SHP77 treated with DMSO at 0.1 percent for 48 hours (cell line): ENCODE results near the gene AMPD1.

Experiments used
- DNase-seq: peaks from one replicate; lab custom pipeline; 2025; lab: John Stamatoyannopoulos, UW

Gene AMPD1

DNA sequence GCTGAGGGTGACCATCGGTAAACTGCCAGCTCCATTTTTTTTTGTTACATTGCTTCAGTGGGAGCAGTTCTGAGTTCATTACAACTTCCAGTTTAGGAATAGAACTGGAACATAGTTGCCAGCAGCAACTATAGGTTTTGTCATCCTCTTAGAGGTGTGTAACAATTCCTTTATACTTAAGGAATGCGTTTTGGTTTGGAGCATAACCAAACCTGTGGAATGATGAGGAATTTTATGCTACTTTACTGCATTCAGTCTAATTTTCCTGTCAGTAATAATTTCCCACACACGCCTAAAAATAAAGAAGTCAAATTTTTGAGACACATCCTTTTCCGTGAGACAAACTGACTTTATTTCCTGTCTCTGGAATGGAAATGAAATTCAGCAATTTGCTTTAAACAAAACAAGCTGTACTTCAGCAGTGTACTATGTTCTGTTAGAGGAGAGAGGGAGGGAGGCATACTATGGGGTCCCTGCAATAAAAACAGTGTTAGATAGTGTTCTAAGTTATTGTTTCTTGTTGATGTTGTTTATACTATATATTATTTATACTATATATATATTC, 4.8 kb upstream of the AMPD1 start:
- DNase-seq: no peak

DNA sequence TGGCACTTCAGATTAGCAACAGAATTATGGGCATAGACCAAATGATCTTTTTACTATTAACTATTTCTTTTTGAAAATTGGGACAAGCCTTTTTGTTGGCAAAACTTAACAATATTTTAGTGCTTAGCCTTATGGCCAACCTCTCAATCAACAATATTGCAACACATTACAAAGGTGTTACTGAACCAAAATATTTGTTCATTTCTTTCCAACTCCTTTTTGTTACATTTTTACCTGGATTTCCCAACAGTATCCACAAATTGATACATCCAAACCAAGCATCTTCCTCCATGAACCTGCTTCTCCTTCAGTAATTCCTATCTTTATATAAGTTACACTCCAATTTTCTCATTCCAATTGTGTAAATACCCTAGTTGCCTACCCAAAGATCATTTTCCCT, 1.5 kb upstream of the AMPD1 start:
- no peak for DNase-seq

- no peak for DNase-seq
Measured at GRCh38 chr1:114694540-114695310, 621 bp downstream of the AMPD1 start.

DNA sequence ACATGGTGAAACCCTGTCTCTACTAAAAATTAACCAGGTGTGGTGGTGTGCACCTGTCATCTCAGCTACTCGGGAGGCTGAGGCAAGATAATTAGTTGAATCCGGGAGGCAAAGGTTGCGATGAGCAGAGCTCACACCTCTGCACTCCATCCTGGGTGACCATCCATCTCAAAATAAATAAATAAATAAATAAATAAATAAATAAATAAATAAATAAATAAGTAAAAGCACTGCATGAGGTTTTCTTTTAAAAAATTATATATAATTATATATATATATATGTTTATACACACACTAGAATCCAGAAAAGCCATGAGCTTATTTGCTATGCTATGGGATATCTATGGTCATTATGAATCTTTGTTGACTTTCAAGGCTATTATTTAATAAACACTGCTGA, 2.4 kb downstream of the AMPD1 start:
- no peak for DNase-seq

GRCh38 chr1:114691061-114691460, 4.3 kb downstream of the AMPD1 start:
- no peak for DNase-seq

DNA sequence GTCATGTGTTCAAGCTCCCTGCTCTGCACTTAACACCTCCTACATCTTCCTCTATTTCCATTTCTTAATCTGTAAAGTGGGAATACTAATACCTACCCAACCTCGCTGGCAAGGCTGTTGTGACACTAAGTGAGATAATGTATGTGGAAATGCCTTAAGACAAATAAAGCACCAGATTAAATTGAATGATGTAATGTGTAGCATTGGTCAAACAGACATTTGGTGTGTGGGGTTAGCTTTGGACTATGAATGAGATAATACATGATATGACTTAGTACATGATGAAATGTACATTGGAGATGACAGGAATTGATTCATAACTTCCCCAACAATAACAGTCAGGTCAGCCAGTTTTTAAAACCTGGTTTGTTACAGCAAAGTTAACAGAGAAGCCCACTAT, 5.2 kb downstream of the AMPD1 start:
- no peak for DNase-seq

- DNase-seq: no peak
Measured at GRCh38 chr1:114688526-114688925, 6.8 kb downstream of the AMPD1 start.

- no peak for DNase-seq
Measured at GRCh38 chr1:114685851-114686250, 9.5 kb downstream of the AMPD1 start.

DNA sequence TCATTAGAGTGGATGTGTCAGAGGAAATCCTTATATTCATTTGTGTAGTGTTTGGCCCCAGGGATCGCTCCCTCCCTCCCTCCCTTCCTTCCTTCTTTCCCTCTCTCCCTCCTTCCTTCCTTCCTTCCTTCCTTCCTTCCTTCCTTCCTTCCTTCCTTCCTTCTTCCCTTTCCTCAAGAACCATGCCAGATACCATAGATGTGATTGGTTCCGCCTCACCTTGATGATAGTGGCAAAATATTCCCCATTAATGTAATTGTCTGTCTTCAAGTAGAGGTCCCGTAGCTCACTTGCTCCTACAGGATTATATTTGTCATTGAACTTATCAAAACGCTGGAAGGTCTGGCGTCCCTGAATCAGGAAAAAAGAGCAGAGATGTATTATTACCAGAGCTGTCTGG, 17.7 kb downstream of the AMPD1 start:
- no peak for DNase-seq

DNA sequence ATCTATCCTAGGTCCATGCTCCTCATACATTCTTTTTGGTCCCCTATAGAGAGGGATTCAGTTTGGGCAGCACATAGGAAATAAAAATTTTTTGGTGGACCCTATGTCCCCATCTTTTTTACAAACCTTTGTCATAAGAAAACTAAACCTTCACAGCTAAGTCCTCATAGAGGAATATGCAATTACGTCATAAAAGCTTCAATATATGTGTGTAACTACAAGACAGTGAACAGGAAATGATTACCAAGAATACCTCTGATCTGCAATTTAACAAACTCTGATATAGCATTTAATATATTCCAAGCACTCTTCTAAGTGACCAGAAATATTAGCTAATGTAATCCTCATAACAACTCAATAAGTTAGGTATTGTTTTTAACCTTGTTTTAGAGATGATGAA, 19.2 kb downstream of the AMPD1 start:
- no peak for DNase-seq

DNA sequence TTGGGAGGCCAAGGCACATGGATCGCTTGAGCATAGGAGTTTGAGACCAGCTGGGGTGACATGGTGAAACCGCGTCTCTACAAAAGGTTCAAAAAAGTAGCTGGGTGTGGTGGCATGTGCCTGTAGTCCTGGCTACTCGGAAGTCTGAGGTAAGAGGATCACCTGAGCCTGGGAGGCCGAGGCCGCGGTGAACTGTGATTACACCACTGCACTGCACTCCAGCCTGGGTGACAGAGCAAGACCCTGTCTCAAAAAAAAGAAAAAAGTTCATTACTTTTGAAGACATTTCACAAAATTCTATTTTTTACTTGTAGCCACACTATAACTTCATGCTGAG, 23.4 kb downstream of the AMPD1 start:
- no peak for DNase-seq

GRCh38 chr1:114671011-114671938, 24.1 kb downstream of the AMPD1 start:
- no peak for DNase-seq

DNA sequence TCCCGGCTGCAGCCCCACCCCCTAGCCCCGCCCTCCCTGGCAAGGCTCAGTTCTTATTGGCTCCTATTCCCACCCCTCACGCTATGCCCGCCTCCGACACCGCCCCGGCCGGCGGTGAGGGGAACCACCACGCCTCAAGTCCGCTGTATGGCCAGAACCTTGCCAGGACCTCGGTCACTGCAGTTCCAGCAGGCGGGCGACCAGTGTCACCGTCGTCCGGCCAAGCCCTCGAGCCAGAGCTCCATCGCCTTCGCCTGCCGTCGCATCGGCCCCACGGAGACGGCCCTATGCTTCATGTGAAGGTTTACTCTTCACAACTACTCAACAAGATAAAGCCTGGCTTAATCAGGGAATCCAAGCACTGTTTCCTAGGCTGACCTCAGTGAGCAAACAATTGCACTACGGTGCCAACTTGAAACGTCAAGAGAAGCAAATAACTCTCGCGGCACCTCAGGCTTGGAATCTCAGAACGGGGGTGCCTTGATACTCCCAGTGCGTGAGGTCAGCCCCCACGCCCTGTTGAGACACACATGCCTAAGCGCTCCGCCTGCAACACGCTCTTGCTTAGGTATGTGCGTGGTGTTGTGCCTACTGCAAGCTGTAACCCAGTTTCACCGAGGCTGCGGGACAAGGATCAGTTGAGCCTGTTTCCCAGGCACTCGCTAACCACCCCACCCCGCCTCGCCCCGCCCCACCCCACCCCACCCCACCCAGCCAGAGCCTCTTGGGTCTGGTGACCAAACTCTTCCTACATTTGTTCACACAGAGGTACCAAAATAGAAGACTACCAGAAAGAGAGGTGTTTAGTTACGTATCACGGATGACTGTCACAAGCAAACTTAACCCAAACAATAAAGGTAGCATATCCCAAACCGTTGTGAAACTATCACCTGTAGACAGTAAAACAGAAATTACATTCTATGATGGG, 25.0 kb downstream of the AMPD1 start:
- no peak for DNase-seq

- DNase-seq: no peak
Measured at GRCh38 chr1:114669562-114670082, 25.7 kb downstream of the AMPD1 start, which contains the start of gene DENND2C. DENND2C (minus strand) TSS chr1:114670049; CDS start chr1:114625984, 44,065 bp downstream.

- DNase-seq: no peak
Measured at GRCh38 chr1:114668784-114669561, 26.4 kb downstream of the AMPD1 start.

GRCh38 chr1:114668373-114668772, 27.0 kb downstream of the AMPD1 start:
- DNase-seq: no peak

DNA sequence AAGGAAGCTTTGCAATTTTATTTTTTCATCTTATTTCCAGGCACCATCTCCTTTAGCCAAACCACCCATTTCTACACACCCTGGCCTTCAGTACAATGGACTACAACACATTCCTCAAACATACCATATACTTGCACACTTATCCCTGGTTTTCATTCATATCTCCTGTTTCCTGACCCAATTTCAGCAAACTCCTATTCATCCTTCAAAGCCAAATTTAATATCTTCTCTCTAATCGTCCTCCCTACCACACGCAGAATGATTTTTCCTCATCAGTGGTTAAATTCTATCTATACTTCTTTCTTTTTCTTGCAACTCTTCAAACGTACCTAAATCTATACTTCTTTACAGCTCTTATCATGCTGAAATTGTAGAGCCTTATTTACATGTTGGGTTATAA, 28.4 kb downstream of the AMPD1 start:
- no peak for DNase-seq

- DNase-seq: no peak
Measured at GRCh38 chr1:114660238-114660637, 35.1 kb downstream of the AMPD1 start.

DNA sequence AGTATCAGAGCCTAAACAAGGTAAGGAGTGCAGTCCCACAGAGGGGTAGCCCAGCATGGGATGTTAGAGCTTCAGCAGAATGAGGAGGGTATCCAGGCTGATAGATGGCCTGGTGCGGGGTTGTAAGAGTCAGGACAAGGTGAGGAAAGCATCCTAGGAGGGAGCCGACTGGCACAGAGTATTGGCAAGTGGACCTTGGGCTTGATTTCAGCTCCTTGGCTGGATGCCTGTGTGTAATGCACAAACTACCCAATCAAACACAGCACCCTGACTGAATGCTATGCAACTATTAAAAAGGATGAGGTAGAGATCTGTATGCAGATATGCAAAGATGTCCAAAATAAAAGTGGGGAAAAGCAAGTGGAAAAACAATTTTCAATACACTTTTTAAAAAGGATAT, 43.5 kb downstream of the AMPD1 start:
- DNase-seq: no peak

- no peak for DNase-seq
Measured at GRCh38 chr1:114648503-114648902, 46.8 kb downstream of the AMPD1 start.

- DNase-seq: no peak
Measured at GRCh38 chr1:114641377-114641776, 54.0 kb downstream of the AMPD1 start.
